Measurements from ENCODE around the gene FAM20C. TPM values are rescaled to one million over a fixed set of nuclear protein-coding genes. Genes with fewer than 3 reads are reported as not detected.

FAM20C gene
- total RNA-seq, 1 experiment from 2014 or later = 62.6 TPM

DNA sequence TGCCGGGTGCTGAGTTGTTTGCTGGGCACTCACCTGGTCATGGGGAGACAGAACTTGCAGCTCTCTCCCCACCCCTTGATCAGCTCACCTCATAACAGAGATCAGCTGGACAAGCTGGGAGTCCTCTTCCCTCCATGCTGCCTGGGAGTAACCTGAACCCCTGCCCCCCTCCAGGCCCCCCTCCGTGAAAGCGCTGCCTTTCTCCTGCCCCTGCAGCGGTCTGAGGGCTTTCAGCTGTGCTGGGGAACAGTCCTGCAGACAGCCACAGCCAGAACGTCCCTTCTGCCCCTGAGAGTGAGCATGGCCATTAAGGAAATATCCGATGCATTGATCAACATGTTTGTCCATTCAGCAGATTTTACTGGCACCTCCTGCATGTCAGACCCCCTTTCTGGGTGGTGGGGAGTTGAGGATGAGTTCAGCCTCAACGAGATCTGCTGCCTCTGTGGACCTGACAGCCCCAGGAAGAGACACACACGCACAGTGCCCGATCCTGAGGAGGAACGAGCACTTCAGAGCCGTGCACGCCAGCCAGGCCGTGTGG lies 4.5 kb downstream of the FAM20C start:
- no peak overlapping the region for H3K56ac ChIP-seq (ENCODE audit: insufficient read length, low read depth, low read length)
- no peaks in the 10 kb centered on the region for H3K9me3 ChIP-seq (ENCODE audit: control insufficient read depth, low read depth, low read length)
- Mint-ChIP-seq H3K27me3 (ENCODE audit: low read depth) (no peaks in the 10 kb centered on the region), H3K36me3 (ENCODE audit: insufficient read depth in 1 of 3, low read depth in 3 of 3) (peaks cover 49 to 70% (median 53%) of the 10 kb centered on the region in 3 experiments), H3K4me1 (peaks cover 32 to 33% of the 10 kb centered on the region in 2 experiments), H3K4me3 (0 out of 5 replicates have a peak overlapping the region, but pooled peaks have one; percentile 3 to 17), H3K27ac (peak overlapping the region in 1 of 3 experiments; percentile 40; a peak in 1 of 7 replicates), H3K9me3 (no peaks in the 10 kb centered on the region; a peak in 2 of 5 replicates)
- H2BK5ac ChIP-seq (ENCODE audit: insufficient read length, low read length) = no peak overlapping the region
- no peak overlapping the region for H2AFZ ChIP-seq (ENCODE audit: low read length)
- no peak overlapping the region for H4K91ac ChIP-seq (ENCODE audit: insufficient read length, low read depth, low read length)
- H3K14ac ChIP-seq (ENCODE audit: insufficient read depth, low read length) = no peak overlapping the region
- H2BK20ac ChIP-seq (ENCODE audit: low read depth, low read length, poor library complexity, severe bottlenecking) = no peak overlapping the region
- H3K79me1 ChIP-seq (ENCODE audit: insufficient read depth, low read depth, low read length, poor library complexity, severe bottlenecking) = no peaks in the 10 kb centered on the region
- peaks cover 17% of the 10 kb centered on the region for H3K23me2 ChIP-seq (ENCODE audit: insufficient read length, low read depth, low read length, poor library complexity, severe bottlenecking)
- no peak overlapping the region for H3K4me2 ChIP-seq (ENCODE audit: insufficient read depth, insufficient read length, low read length)
- H4K8ac ChIP-seq (replicated peaks; ENCODE audit: insufficient read length, low read depth, low read length) = no peak overlapping the region
- H3K4ac ChIP-seq (ENCODE audit: low read depth, low read length) = no peak overlapping the region
- TF ChIP-seq, protein P1, sequence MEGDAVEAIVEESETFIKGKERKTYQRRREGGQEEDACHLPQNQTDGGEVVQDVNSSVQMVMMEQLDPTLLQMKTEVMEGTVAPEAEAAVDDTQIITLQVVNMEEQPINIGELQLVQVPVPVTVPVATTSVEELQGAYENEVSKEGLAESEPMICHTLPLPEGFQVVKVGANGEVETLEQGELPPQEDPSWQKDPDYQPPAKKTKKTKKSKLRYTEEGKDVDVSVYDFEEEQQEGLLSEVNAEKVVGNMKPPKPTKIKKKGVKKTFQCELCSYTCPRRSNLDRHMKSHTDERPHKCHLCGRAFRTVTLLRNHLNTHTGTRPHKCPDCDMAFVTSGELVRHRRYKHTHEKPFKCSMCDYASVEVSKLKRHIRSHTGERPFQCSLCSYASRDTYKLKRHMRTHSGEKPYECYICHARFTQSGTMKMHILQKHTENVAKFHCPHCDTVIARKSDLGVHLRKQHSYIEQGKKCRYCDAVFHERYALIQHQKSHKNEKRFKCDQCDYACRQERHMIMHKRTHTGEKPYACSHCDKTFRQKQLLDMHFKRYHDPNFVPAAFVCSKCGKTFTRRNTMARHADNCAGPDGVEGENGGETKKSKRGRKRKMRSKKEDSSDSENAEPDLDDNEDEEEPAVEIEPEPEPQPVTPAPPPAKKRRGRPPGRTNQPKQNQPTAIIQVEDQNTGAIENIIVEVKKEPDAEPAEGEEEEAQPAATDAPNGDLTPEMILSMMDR (conservative IDR thresholded peaks at IDR 0.05) = no peak
- WGBS (ENCODE audit: extremely low coverage, insufficient read length, low lambda C conversion rate) = no CpG with 5 or more reads among the region's 13 CpGs
- no peaks in the 10 kb centered on the region for H4K20me1 ChIP-seq (ENCODE audit: control insufficient read depth, insufficient read depth, insufficient read length)
- H3K27me3 ChIP-seq (ENCODE audit: insufficient read depth, low read length) = no peaks in the 10 kb centered on the region
- no peaks in the 10 kb centered on the region; the same call in 1 of the 2 replicates for H3K4me1 ChIP-seq (ENCODE audit: insufficient read depth, low read length)
- peaks cover 2% of the 10 kb centered on the region; the same call in 1 of the 2 replicates for H3K79me2 ChIP-seq (ENCODE audit: insufficient read depth, low read length)
- no peak overlapping the region for H3K23ac ChIP-seq (ENCODE audit: insufficient read length, low read depth, low read length)
- H4K5ac ChIP-seq (ENCODE audit: insufficient read length, low read depth, low read length) = no peak overlapping the region
- H2AK5ac ChIP-seq (ENCODE audit: insufficient read length, low read length) = no peak overlapping the region
- H3K27ac ChIP-seq (ENCODE audit: insufficient read length, low read depth, low read length) = no peak overlapping the region
- H2BK15ac ChIP-seq (ENCODE audit: low read depth, low read length) = no peak overlapping the region
- no peak overlapping the region for H3T11ph ChIP-seq (ENCODE audit: low read length)
- H3K18ac ChIP-seq (ENCODE audit: insufficient read length, low read depth, low read length) = no peak overlapping the region
- no peak overlapping the region for H3K9ac ChIP-seq (ENCODE audit: extremely low read depth, insufficient read length, low read length)
- H2BK12ac ChIP-seq (ENCODE audit: insufficient read length, low read depth, low read length) = no peak overlapping the region
- DNase-seq = no peak
- H2BK120ac ChIP-seq (ENCODE audit: low read depth, low read length, poor library complexity, severe bottlenecking) = no peak overlapping the region
